Mesendoderm (in vitro differentiated cells): ENCODE measurements around the gene GRM5.

ENCODE experiments used
- DNase-seq: peaks from one replicate; pipeline ENCODE4 v3.0.0; 2013
- H2AK5ac ChIP-seq: 2 replicates; pipeline ENCODE4 v1.6.1; 2013; ENCODE audit warnings: low read length, inconsistent platforms
- H2BK120ac ChIP-seq: 2 replicates; pipeline ENCODE4 v1.6.1; 2013; ENCODE audit warnings: low read depth, mild to moderate bottlenecking, low read length, moderate library complexity, mixed read lengths
- H2BK15ac ChIP-seq: replicated peaks from 2 replicates; pipeline ENCODE4 v1.6.1; 2013; ENCODE audit warnings: low read depth, mild to moderate bottlenecking, moderate library complexity
- H2BK5ac ChIP-seq: 2 replicates; pipeline ENCODE4 v1.6.1; 2013; ENCODE audit warnings: low read length, inconsistent platforms
- H3K18ac ChIP-seq: 2 replicates; pipeline ENCODE4 v1.6.1; 2013; ENCODE audit warnings: mild to moderate bottlenecking, low read length, mixed read lengths
- H3K23ac ChIP-seq: one replicate; pipeline ENCODE4 v1.6.1; 2013; ENCODE audit warnings: low read length
- H3K27ac ChIP-seq: 2 replicates; pipeline ENCODE4 v1.5.1; 2013; ENCODE audit warnings: low read depth, mild to moderate bottlenecking, inconsistent platforms, low read length, moderate library complexity
- H3K27me3 ChIP-seq: 2 replicates; pipeline ENCODE4 v1.6.1; 2013; ENCODE audit warnings: low read length, control low read depth, mild to moderate bottlenecking, inconsistent platforms; ENCODE audit not compliant: insufficient read depth, poor library complexity
- H3K36me3 ChIP-seq: 2 replicates; pipeline ENCODE4 v1.6.1; 2013; ENCODE audit warnings: low read length, inconsistent platforms; ENCODE audit not compliant: control insufficient read depth, insufficient read depth
- H3K4ac ChIP-seq: one replicate; pipeline ENCODE4 v1.6.1; 2013; ENCODE audit warnings: low read depth, mild to moderate bottlenecking, low read length, moderate library complexity
- H3K4me1 ChIP-seq: 2 replicates; pipeline ENCODE4 v1.6.1; 2013; ENCODE audit warnings: low read depth, low read length, inconsistent platforms; ENCODE audit not compliant: control insufficient read depth
- H3K4me2 ChIP-seq: 2 replicates; pipeline ENCODE4 v1.6.1; 2013; ENCODE audit warnings: low read length
- H3K4me3 ChIP-seq: 2 replicates; pipeline ENCODE4 v1.5.1; 2013; ENCODE audit warnings: mild to moderate bottlenecking, low read length
- H3K56ac ChIP-seq: one replicate; pipeline ENCODE4 v1.6.1; 2013; ENCODE audit warnings: low read length
- H3K79me1 ChIP-seq: 2 replicates; pipeline ENCODE4 v1.6.1; 2013; ENCODE audit warnings: low read length, inconsistent platforms
- H3K79me2 ChIP-seq: 2 replicates; pipeline ENCODE4 v1.6.1; 2013; ENCODE audit warnings: mild to moderate bottlenecking, low read length; ENCODE audit not compliant: control insufficient read depth, insufficient read depth
- H3K9ac ChIP-seq: 2 replicates; pipeline ENCODE4 v1.6.1; 2013; ENCODE audit warnings: low read length, inconsistent platforms
- H4K5ac ChIP-seq: one replicate; pipeline ENCODE4 v1.6.1; 2013; ENCODE audit warnings: low read length
- H4K8ac ChIP-seq: one replicate; pipeline ENCODE4 v1.6.1; 2013; ENCODE audit warnings: low read depth, mild to moderate bottlenecking, control low read depth, low read length, moderate library complexity
- WGBS: extraction: QIAGEN DNeasy Blood & Tissue Kit; methylation state at CpG from one replicate; pipeline ENCODE4 v1.1.7; 2013; ENCODE audit warnings: low lambda C conversion rate, missing lambda C conversion rate; ENCODE audit not compliant: insufficient coverage; ENCODE audit errors: extremely low coverage; 5-methylcytosine and 5-hydroxymethylcytosine counted together

Gene GRM5

DNA sequence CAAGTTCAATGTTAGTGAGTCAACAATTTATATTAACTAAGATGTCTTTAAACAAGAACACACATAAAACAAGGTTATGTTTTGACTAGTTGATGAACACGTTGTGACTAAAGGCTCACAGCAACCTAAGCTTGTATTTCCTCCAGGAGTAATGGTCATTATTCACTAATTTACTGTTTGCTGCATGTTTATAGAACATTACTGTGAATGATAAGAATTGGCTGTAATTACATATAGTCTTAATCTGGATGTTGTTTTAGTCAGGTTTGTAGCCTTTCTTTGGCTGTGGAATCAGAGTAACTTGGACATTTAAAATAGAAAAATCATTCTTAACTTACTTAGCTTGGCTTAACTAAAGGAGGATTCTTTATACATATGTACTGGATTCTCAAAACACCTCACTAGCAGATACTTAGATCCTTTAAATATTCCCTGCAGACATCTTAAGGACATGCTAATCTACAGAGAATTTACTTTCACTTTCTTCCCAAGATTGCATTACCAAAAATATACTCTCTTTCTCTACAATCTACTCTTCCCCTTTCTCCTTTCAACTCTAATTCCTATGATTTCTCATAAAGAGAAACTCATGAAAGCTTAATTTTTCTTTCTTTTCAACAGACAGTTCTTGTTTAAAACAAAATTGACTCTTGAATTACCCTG is 408.6 kb downstream of the GRM5 start:
- no CpG with 5 or more reads among the region's 1 CpG for WGBS
- no peak overlapping the region for H3K4ac ChIP-seq

DNA sequence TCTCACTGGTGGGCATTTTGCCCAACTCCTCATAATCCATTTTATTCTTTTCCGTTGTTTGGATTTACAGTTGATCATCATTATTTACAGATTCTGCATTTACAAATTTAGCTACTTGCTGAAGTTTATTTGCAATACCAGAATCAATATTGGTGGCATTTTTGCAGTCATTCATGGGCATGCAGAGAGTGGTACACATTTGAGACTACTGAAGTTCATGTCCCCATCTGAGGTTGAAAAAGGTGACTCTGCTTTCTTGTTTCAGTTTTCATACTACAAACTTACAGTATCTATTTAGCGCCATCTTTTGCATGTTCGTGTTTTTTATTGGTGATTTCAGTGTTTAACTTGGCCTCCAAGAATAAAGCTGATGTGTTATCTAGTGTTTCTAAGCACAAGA is 409.5 kb downstream of the GRM5 start:
- Histone ChIP-seq H2BK120ac (no peak overlapping the region), H3K23ac (no peak overlapping the region), H3K27me3 (no peaks in the 10 kb centered on the region), H4K8ac (no peak overlapping the region), H3K79me2 (no peaks in the 10 kb centered on the region), H3K4me3 (no peak overlapping the region), H2BK15ac (no peak overlapping the region), H3K27ac (no peak overlapping the region), H3K36me3 (no peaks in the 10 kb centered on the region), H2BK5ac (no peak overlapping the region), H3K79me1 (no peaks in the 10 kb centered on the region), H2AK5ac (no peak overlapping the region), H3K4me1 (no peaks in the 10 kb centered on the region), H3K56ac (no peak overlapping the region), H3K9ac (no peak overlapping the region), H3K4me2 (no peak overlapping the region), H4K5ac (no peak overlapping the region), H3K18ac (no peak overlapping the region), H3K4ac (no peak overlapping the region)
- no peak for DNase-seq
- no CpG with 5 or more reads among the region's 3 CpGs for whole genome bisulfite sequencing

More for the DNA sequence above, 408.6 kb downstream of the GRM5 start:
- no peak overlapping the region for H2BK5ac ChIP-seq
- H2AK5ac ChIP-seq = no peak overlapping the region
- H3K36me3 ChIP-seq = no peaks in the 10 kb centered on the region
- no peak overlapping the region for H3K23ac ChIP-seq
- no peak overlapping the region for H4K8ac ChIP-seq
- DNase-seq = no peak
- no peak overlapping the region for H3K4me3 ChIP-seq
- no peak overlapping the region for H2BK15ac ChIP-seq
- H3K4me1 ChIP-seq = no peaks in the 10 kb centered on the region
- no peaks in the 10 kb centered on the region for H3K79me1 ChIP-seq
- no peaks in the 10 kb centered on the region for H3K27me3 ChIP-seq
- H2BK120ac ChIP-seq = no peak overlapping the region
- H3K9ac ChIP-seq = no peak overlapping the region
- no peak overlapping the region for H3K56ac ChIP-seq
- no peak overlapping the region for H3K18ac ChIP-seq
- H3K27ac ChIP-seq = no peak overlapping the region
- no peaks in the 10 kb centered on the region for H3K79me2 ChIP-seq
- H4K5ac ChIP-seq = no peak overlapping the region
- no peak overlapping the region for H3K4me2 ChIP-seq

DNA sequence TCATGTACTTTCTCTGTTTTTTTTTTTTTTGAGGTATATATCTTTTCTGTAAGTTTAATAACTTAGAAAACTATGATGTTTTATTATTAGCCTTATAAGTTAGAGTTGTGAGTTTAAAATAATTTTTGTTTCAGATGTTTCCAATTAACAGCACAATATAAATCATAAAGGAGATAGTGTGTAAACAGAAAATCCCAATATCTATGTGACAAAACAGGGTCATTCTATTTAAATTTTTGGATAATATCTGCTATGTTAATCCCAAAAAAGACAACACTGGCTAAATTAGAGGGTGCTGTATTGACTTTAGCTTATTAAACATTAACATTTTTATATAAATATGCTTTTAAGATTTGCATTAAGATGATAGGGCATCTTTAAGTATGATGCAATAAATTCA is 410.1 kb downstream of the GRM5 start:
- Histone ChIP-seq H3K4ac (no peak overlapping the region), H3K27ac (no peak overlapping the region), H2BK120ac (no peak overlapping the region), H3K9ac (no peak overlapping the region), H3K79me1 (no peaks in the 10 kb centered on the region), H4K8ac (no peak overlapping the region), H4K5ac (no peak overlapping the region), H3K27me3 (no peaks in the 10 kb centered on the region), H3K4me1 (no peaks in the 10 kb centered on the region), H3K18ac (no peak overlapping the region), H2AK5ac (no peak overlapping the region), H3K4me3 (no peak overlapping the region), H3K23ac (no peak overlapping the region), H3K79me2 (no peaks in the 10 kb centered on the region), H3K4me2 (no peak overlapping the region), H3K36me3 (no peaks in the 10 kb centered on the region), H2BK5ac (no peak overlapping the region), H2BK15ac (no peak overlapping the region), H3K56ac (no peak overlapping the region)
- DNase-seq = no peak

DNA sequence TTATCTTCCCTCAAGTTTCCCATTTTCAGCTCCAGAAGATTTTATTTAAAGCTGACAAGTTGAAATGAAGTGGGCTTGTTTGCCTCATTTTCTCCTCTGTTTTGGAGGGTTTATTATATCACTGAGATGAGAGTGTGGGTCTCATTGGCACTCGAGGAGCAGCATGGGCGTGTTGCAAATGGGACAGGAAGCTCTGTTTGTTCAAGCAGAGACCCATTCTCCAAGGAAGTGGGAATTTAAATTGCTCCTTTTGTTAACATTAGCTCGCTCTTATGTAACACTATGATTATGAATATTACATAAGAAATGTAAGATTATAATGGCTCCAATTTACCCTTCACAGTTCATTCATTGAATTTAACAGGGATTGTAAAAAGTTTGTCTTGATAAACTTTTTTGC is 410.6 kb downstream of the GRM5 start:
- no CpG with 5 or more reads among the region's 3 CpGs for WGBS
- Histone ChIP-seq H3K36me3 (no peaks in the 10 kb centered on the region), H2BK5ac (no peak overlapping the region), H2BK120ac (no peak overlapping the region), H3K9ac (no peak overlapping the region), H4K8ac (no peak overlapping the region), H3K23ac (no peak overlapping the region), H3K4me3 (no peak overlapping the region), H3K27me3 (no peaks in the 10 kb centered on the region), H3K56ac (no peak overlapping the region), H2BK15ac (no peak overlapping the region), H3K27ac (no peak overlapping the region), H2AK5ac (no peak overlapping the region), H3K79me2 (no peaks in the 10 kb centered on the region), H3K79me1 (no peaks in the 10 kb centered on the region), H3K18ac (no peak overlapping the region), H3K4me1 (no peaks in the 10 kb centered on the region), H3K4me2 (no peak overlapping the region), H4K5ac (no peak overlapping the region), H3K4ac (no peak overlapping the region)
- no peak for DNase-seq

DNA sequence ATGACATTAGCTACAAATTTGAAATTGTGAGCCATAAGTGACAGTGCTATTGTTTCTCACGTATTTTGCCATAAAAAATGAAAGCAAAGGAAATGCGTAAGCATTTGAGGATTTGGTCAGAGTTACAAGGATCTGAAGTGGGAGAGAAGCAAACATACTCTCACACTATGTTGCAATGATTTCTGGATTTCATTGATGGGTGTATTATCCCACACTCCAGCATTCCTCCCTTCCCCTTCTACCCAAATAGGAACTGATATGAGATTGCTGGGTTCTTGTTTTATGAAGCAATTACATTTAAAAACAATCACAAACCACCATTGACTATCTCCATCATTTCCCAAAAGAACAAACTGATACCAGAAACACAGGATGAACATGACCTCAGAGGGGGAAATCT is 414.2 kb downstream of the GRM5 start:
- H3K4me1 ChIP-seq = no peaks in the 10 kb centered on the region
- H4K8ac ChIP-seq = no peak overlapping the region
- no peak overlapping the region for H3K56ac ChIP-seq
- no peak overlapping the region for H2BK120ac ChIP-seq
- no peak overlapping the region for H4K5ac ChIP-seq
- no peak overlapping the region for H2AK5ac ChIP-seq
- no peak overlapping the region for H3K4ac ChIP-seq
- no peaks in the 10 kb centered on the region for H3K79me1 ChIP-seq
- no peak overlapping the region for H3K23ac ChIP-seq
- no peak overlapping the region for H3K4me3 ChIP-seq
- no peak overlapping the region for H3K4me2 ChIP-seq
- H3K36me3 ChIP-seq = no peaks in the 10 kb centered on the region
- H3K18ac ChIP-seq = no peak overlapping the region
- no peak for DNase-seq
- no peak overlapping the region for H2BK15ac ChIP-seq
- WGBS = no CpG with 5 or more reads among the region's 2 CpGs
- H3K79me2 ChIP-seq = no peaks in the 10 kb centered on the region
- H3K27me3 ChIP-seq = no peaks in the 10 kb centered on the region
- no peak overlapping the region for H3K27ac ChIP-seq
- H3K9ac ChIP-seq = no peak overlapping the region
- no peak overlapping the region for H2BK5ac ChIP-seq

DNA sequence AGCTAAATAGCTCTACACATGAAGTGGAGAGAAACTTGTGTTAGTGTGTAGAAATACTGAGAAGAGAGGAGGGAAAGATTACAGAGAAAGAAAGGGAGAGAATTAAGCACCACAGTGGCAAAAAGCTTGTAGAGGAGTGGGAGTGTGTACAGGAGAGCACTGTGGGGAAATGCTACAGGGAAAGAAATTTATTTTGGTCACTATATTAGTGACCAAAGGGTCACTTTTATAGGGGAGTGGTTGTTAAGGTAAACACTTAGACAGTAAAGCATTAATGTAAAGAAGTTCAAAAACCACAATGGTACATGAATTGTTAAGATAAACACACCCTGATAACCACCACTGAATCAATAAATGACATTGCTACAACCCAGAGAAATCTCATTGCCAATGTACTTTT is 421.1 kb downstream of the GRM5 start:
- Histone ChIP-seq H3K56ac (no peak overlapping the region), H3K4me1 (no peaks in the 10 kb centered on the region), H3K23ac (no peak overlapping the region), H3K79me2 (no peaks in the 10 kb centered on the region), H3K4ac (no peak overlapping the region), H3K9ac (no peak overlapping the region), H4K8ac (no peak overlapping the region), H3K27me3 (no peaks in the 10 kb centered on the region), H2AK5ac (no peak overlapping the region), H3K18ac (no peak overlapping the region), H2BK120ac (no peak overlapping the region), H3K4me3 (no peak overlapping the region), H3K4me2 (no peak overlapping the region), H2BK5ac (no peak overlapping the region), H3K79me1 (no peaks in the 10 kb centered on the region), H2BK15ac (no peak overlapping the region), H3K27ac (no peak overlapping the region), H4K5ac (no peak overlapping the region), H3K36me3 (no peaks in the 10 kb centered on the region)
- no peak for DNase-seq
